ENCODE measurements around the gene SIN3A.
A peak's percentile ranks its signal among the peaks of the same experiment; 100 is the strongest.
"Not testable (repeated sequence)": the region's sequence is repeated elsewhere in the genome, so short reads cannot be mapped to it uniquely, and the experiment has no call there.

Gene SIN3A

GRCh38 chr15:75353604-75354003, 97.9 kb downstream of the SIN3A start:
- no peak for DNase-seq

- no peak for DNase-seq
Observed at GRCh38 chr15:75352186-75353080, 99.1 kb downstream of the SIN3A start.

- DNase-seq, result no peak
Observed at GRCh38 chr15:75350601-75351361, 100.7 kb downstream of the SIN3A start.

- DNase-seq, result no peak
Observed at GRCh38 chr15:75349851-75350588, 101.5 kb downstream of the SIN3A start.

GRCh38 chr15:75349351-75349669, 102.2 kb downstream of the SIN3A start:
- not testable (repeated sequence) for DNase-seq

GRCh38 chr15:75348562-75349350, 102.7 kb downstream of the SIN3A start:
- DNase-seq, result no peak

GRCh38 chr15:75348034-75348561, 103.4 kb downstream of the SIN3A start:
- DNase-seq, result no peak

- DNase-seq, result peak; percentile 75
Observed at GRCh38 chr15:75347222-75348033, 104.1 kb downstream of the SIN3A start.

GRCh38 chr15:75346796-75347221, 104.7 kb downstream of the SIN3A start, which contains the start of gene NEIL1:
Gene NEIL1, plus strand, starts transcription at chr15:75347039. Its CDS starts 1,867 bp downstream, at chr15:75348906.
- DNase-seq, result no peak

- DNase-seq, result not testable (repeated sequence)
Observed at GRCh38 chr15:75343953-75344352, 107.5 kb downstream of the SIN3A start.

GRCh38 chr15:75342221-75342620, 109.3 kb downstream of the SIN3A start:
- DNase-seq, result no peak

- DNase-seq, result no peak
Observed at GRCh38 chr15:75339531-75340240, 111.8 kb downstream of the SIN3A start.

- DNase-seq, result no peak
Observed at GRCh38 chr15:75338661-75339240, 112.7 kb downstream of the SIN3A start.

GRCh38 chr15:75335705-75336355, 115.7 kb downstream of the SIN3A start, which contains the start of gene COMMD4:
Gene COMMD4, plus strand, starts transcription at chr15:75336063. Its CDS starts 27 bp downstream, at chr15:75336090.
- DNase-seq, result peak; percentile 97

GRCh38 chr15:75335313-75335704, 116.2 kb downstream of the SIN3A start:
- DNase-seq, result no peak

- not testable (repeated sequence) for DNase-seq
Observed at GRCh38 chr15:75333654-75334419, 117.7 kb downstream of the SIN3A start.

GRCh38 chr15:75332093-75332492, 119.4 kb downstream of the SIN3A start:
- not testable (repeated sequence) for DNase-seq

GRCh38 chr15:75329571-75329970, 121.9 kb downstream of the SIN3A start:
- DNase-seq, result no peak

Measured in right forelimb (tissue), 1 donor.